Esophagus muscularis mucosa (tissue), 4 donors: ENCODE measurements around the gene FAM83F. TPM values are rescaled to one million over a fixed set of nuclear protein-coding genes. Genes with fewer than 3 reads are reported as not detected.

Experiments
- DNase-seq: peaks from one replicate; pipeline ENCODE4 v3.0.0-alpha.2; 2017; ENCODE audit errors: extremely low spot score
- H3K27ac ChIP-seq, 4 donors: fragments of 200-600 bp; sonication (generic); replicated peaks in 1 of 4; 1 replicate in 3 of 4; 2 replicates in 1 of 4; pipeline ENCODE4 v1.5.1; 2016 to 2019; ENCODE audit warnings: mild to moderate bottlenecking in 1 of 4
- H3K27me3 ChIP-seq, 4 donors: fragments of 200-600 bp; sonication (generic); one replicate each; pipeline versions ENCODE4 v1.5.1 to v1.6.0; 2016 to 2019
- H3K36me3 ChIP-seq, 4 donors: fragments of 200-600 bp; sonication (generic); one replicate each; pipeline ENCODE4 v1.5.1; 2016 to 2019
- H3K4me1 ChIP-seq, 4 donors: fragments of 200-600 bp; sonication (generic); one replicate each; pipeline ENCODE4 v1.5.1; 2016 to 2019
- H3K4me3 ChIP-seq, 4 donors: fragments of 200-600 bp; sonication (generic); 1 replicate in 2 of 4; 2 replicates in 2 of 4; pipeline ENCODE4 v1.5.1; 2016 to 2019; ENCODE audit warnings: mild to moderate bottlenecking in 4 of 4, moderate library complexity in 1 of 4
- H3K9me3 ChIP-seq, 4 donors: fragments of 200-600 bp; sonication (generic); 1 replicate in 3 of 4; 2 replicates in 1 of 4; pipeline ENCODE4 v1.5.1; 2016 to 2019
- CTCF ChIP-seq, 3 experiments: fragments of 200-600 bp in 2 of 3; fragments of 450-650 bp in 1 of 3; sonication (generic) in 2 of 3; IDR thresholded peaks; one replicate each; pipeline ENCODE4 v1.5.1; 2017 to 2019; ENCODE audit warnings: antibody characterized with exemption in 3 of 3, mild to moderate bottlenecking in 2 of 3, moderate library complexity in 1 of 3
- EP300 ChIP-seq: sonication (generic); formaldehyde crosslinking; IDR thresholded peaks from one replicate; pipeline ENCODE4 v1.6.1; 2017; ENCODE audit warnings: antibody characterized with exemption
- POLR2A ChIP-seq: fragments of 450-650 bp; IDR thresholded peaks from one replicate; pipeline ENCODE4 v1.6.1; 2017; ENCODE audit warnings: antibody characterized with exemption, moderate library complexity, mild to moderate bottlenecking, low read depth
- POLR2AphosphoS5 ChIP-seq, 2 donors: sonication (generic); formaldehyde crosslinking; IDR thresholded peaks; one replicate each; pipeline ENCODE4 v1.6.1; 2017; ENCODE audit warnings: antibody characterized with exemption in 2 of 2
- WGBS: methylation state at CpG from one replicate; pipeline ENCODE4 v1.1.5; 2018; 5-methylcytosine and 5-hydroxymethylcytosine counted together
- intact Hi-C: fragments of 100-400 bp; cut with DNase I; formaldehyde crosslinking; loops from one replicate; pipeline ENCODE4 v1.15.1; 2023
- total RNA-seq, 4 donors: library from RNA; depleted of rRNA; stranded (reverse); fragments of >200 nt; gene quantifications; one replicate each; pipeline versions ENCODE4 v1.1.0 to v1.2.1, GENCODE V29; 2016

FAM83F gene
- total RNA-seq, 4 donors from 2014 or later: 0.19 to 0.66 (median 0.41) TPM

GRCh38 chr22:40007853-40008710 is 13.3 kb downstream of the FAM83F start:
- Histone ChIP-seq H3K4me3 (no peak overlapping the region), H3K9me3 (no peaks in the 10 kb centered on the region), H3K4me1 (peaks cover 0 to 8% (median 0%) of the 10 kb centered on the region in 4 donors), H3K27me3 (peaks cover 0 to 73% (median 0%) of the 10 kb centered on the region in 4 donors), H3K27ac (no peak overlapping the region), H3K36me3 (no peaks in the 10 kb centered on the region)
- 83% methylated on average over 19 of the region's 27 CpGs for WGBS
- DNase-seq: no peak
- intact Hi-C loops: no loop called here
- TF ChIP-seq POLR2AphosphoS5 (IDR thresholded peaks at IDR 0.05) (no peak), POLR2A (no peak), CTCF (IDR thresholded peaks at IDR 0.05) (no peak), EP300 (no peak)

- TF ChIP-seq EP300 (no peak), POLR2A (no peak)
- intact Hi-C loops: no loop called here
- no peaks in the 10 kb centered on the region for H3K36me3 ChIP-seq
- peaks cover 0 to 66% (median 0%) of the 10 kb centered on the region in 4 donors for H3K27me3 ChIP-seq
- no peak overlapping the region for H3K27ac ChIP-seq
- peaks cover 0 to 8% (median 0%) of the 10 kb centered on the region in 4 donors for H3K4me1 ChIP-seq
- no peak overlapping the region for H3K4me3 ChIP-seq
- 61% methylated on average over 5 of the region's 10 CpGs for WGBS
- no peak for DNase-seq
- H3K9me3 ChIP-seq: no peaks in the 10 kb centered on the region
Measured at GRCh38 chr22:40008726-40009291, 14.1 kb downstream of the FAM83F start.

GRCh38 chr22:40009292-40009774 is 14.6 kb downstream of the FAM83F start:
- H3K36me3 ChIP-seq: no peaks in the 10 kb centered on the region
- no peaks in the 10 kb centered on the region for H3K9me3 ChIP-seq
- H3K27me3 ChIP-seq: peaks cover 0 to 60% (median 0%) of the 10 kb centered on the region in 4 donors
- WGBS: 17% methylated on average over 11 of the region's 11 CpGs
- peaks cover 0 to 8% (median 0%) of the 10 kb centered on the region in 4 donors for H3K4me1 ChIP-seq
- no peak overlapping the region for H3K27ac ChIP-seq
- DNase-seq: no peak
- intact Hi-C loops: no loop called here
- TF ChIP-seq EP300: no peak
- TF ChIP-seq POLR2A: no peak
- no peak overlapping the region for H3K4me3 ChIP-seq

GRCh38 chr22:40009951-40010671 is 15.4 kb downstream of the FAM83F start:
- Histone ChIP-seq H3K4me3 (no peak overlapping the region), H3K9me3 (no peaks in the 10 kb centered on the region), H3K4me1 (peaks cover 0 to 8% (median 0%) of the 10 kb centered on the region in 4 donors), H3K27ac (no peak overlapping the region), H3K36me3 (no peaks in the 10 kb centered on the region), H3K27me3 (peaks cover 0 to 54% (median 0%) of the 10 kb centered on the region in 4 donors)
- 52% methylated on average over 19 of the region's 24 CpGs for WGBS
- intact Hi-C loops: no loop called here
- TF ChIP-seq EP300 (no peak), CTCF (IDR thresholded peaks at IDR 0.05) (no peak), POLR2AphosphoS5 (IDR thresholded peaks at IDR 0.05) (no peak), POLR2A (no peak)
- no peak for DNase-seq

GRCh38 chr22:40010746-40011145 is 16.0 kb downstream of the FAM83F start:
- H3K27ac ChIP-seq: no peak overlapping the region

More at GRCh38 chr22:40010746-40011145, 16.0 kb downstream of the FAM83F start:
- Histone ChIP-seq H3K4me1 (peaks cover 0 to 8% (median 0%) of the 10 kb centered on the region in 4 donors), H3K27me3 (peaks cover 0 to 54% (median 0%) of the 10 kb centered on the region in 4 donors), H3K4me3 (no peak overlapping the region), H3K9me3 (no peaks in the 10 kb centered on the region), H3K36me3 (no peaks in the 10 kb centered on the region)
- intact Hi-C loops: no loop called here
- TF ChIP-seq POLR2A (no peak), EP300 (no peak), CTCF (IDR thresholded peaks at IDR 0.05) (no peak), POLR2AphosphoS5 (IDR thresholded peaks at IDR 0.05) (no peak)
- 87% methylated on average over 6 of the region's 6 CpGs for WGBS
- no peak for DNase-seq
